Measurements from ENCODE around the gene LAMA5. TPM values are rescaled to one million over a fixed set of nuclear protein-coding genes. Genes with fewer than 3 reads are reported as not detected.

LAMA5 gene
- total and polyA plus RNA-seq, 9 donors = 4.7 to 115 (median 42.2) TPM

GRCh38 chr20:62355878-62356588, 11.1 kb downstream of the LAMA5 start:
- peak in 4 of 5 donors; percentile 37 to 66 (median 61) for DNase-seq
- Histone ChIP-seq H3K27me3 (no peaks in the 10 kb centered on the region), H3K4me1 (ENCODE audit: insufficient read depth) (peaks cover 17% of the 10 kb centered on the region), H3K27ac (peak overlapping the region; percentile 60 to 68), H3K36me3 (no peaks in the 10 kb centered on the region), H3K9me3 (no peaks in the 10 kb centered on the region), H3K4me3 (peak overlapping the region; percentile 6)
- intact Hi-C loops (cut with DNase I) = no loop called here
- WGBS, 3 donors = 2 to 5% (median 3%) methylated on average over 28 to 29 of the region's 29 CpGs
- TF ChIP-seq EP300 (IDR thresholded peaks at IDR 0.05) = no peak
- no peak for TF ChIP-seq POLR2A (IDR thresholded peaks at IDR 0.05)
- TF ChIP-seq CTCF (IDR thresholded peaks at IDR 0.05) = no peak

GRCh38 chr20:62355516-62355877, 11.6 kb downstream of the LAMA5 start:
- Histone ChIP-seq H3K9me3 (no peaks in the 10 kb centered on the region), H3K4me3 (no peak overlapping the region), H3K27me3 (no peaks in the 10 kb centered on the region), H3K36me3 (no peaks in the 10 kb centered on the region), H3K4me1 (ENCODE audit: insufficient read depth) (peaks cover 17% of the 10 kb centered on the region), H3K27ac (peak overlapping the region; percentile 60 to 68)
- peak in 4 of 5 donors; percentile 60 to 67 (median 62) for DNase-seq
- intact Hi-C loops (cut with DNase I) = no loop called here
- WGBS, 3 donors = 25 to 35% (median 28%) methylated on average over 10 to 11 of the region's 11 CpGs
- TF ChIP-seq CTCF (IDR thresholded peaks at IDR 0.05) (no peak), POLR2A (IDR thresholded peaks at IDR 0.05) (no peak), EP300 (IDR thresholded peaks at IDR 0.05) (no peak)

- intact Hi-C loops (cut with DNase I) = no loop called here
- Histone ChIP-seq H3K9me3 (no peaks in the 10 kb centered on the region), H3K27ac (peak overlapping the region; percentile 60 to 68), H3K36me3 (no peaks in the 10 kb centered on the region), H3K27me3 (no peaks in the 10 kb centered on the region), H3K4me3 (no peak overlapping the region), H3K4me1 (ENCODE audit: insufficient read depth) (peaks cover 17% of the 10 kb centered on the region)
- WGBS, 3 donors = 72 to 85% (median 78%) methylated on average over 16 of the region's 16 CpGs
- DNase-seq = peak in 2 of 5 donors; percentile 22 to 31
- TF ChIP-seq POLR2A (IDR thresholded peaks at IDR 0.05) = no peak
- TF ChIP-seq CTCF (IDR thresholded peaks at IDR 0.05) = no peak
- no peak for TF ChIP-seq EP300 (IDR thresholded peaks at IDR 0.05)
These were observed 12.2 kb downstream of the LAMA5 start for GRCh38 chr20:62354811-62355341.

- H3K9me3 ChIP-seq = no peaks in the 10 kb centered on the region
- H3K27me3 ChIP-seq = no peaks in the 10 kb centered on the region
- no peak overlapping the region for H3K4me3 ChIP-seq
- no peak for TF ChIP-seq EP300 (IDR thresholded peaks at IDR 0.05)
- intact Hi-C loops (cut with DNase I) = no loop called here
- no peaks in the 10 kb centered on the region for H3K36me3 ChIP-seq
- peak in 2 of 5 donors; percentile 17 to 29 for DNase-seq
- 73 to 77% (median 75%) methylated on average over 14 of the region's 14 CpGs for WGBS, 3 donors
- peaks cover 17% of the 10 kb centered on the region for H3K4me1 ChIP-seq (ENCODE audit: insufficient read depth)
- no peak overlapping the region for H3K27ac ChIP-seq
These were observed 12.9 kb downstream of the LAMA5 start for GRCh38 chr20:62354031-62354808.

Data from ovary (tissue), 9 donors.